GM12892 (cell line): ENCODE measurements around the gene NAGS.

Experiments
- POLR2A ChIP-seq: IDR thresholded peaks from 2 replicates; pipeline ENCODE4 v1.6.1; 2011; ENCODE audit warnings: low read depth, low read length, control low read depth
- POLR2AphosphoS5 ChIP-seq: IDR thresholded peaks from 2 replicates; pipeline ENCODE4 v1.6.1; 2011; ENCODE audit warnings: low read depth, low read length, control low read depth
- TAF1 ChIP-seq: IDR thresholded peaks from 2 replicates; pipeline ENCODE4 v1.6.1; 2011; ENCODE audit warnings: low read depth, mild to moderate bottlenecking, control low read depth, low read length, borderline replicate concordance

DNA sequence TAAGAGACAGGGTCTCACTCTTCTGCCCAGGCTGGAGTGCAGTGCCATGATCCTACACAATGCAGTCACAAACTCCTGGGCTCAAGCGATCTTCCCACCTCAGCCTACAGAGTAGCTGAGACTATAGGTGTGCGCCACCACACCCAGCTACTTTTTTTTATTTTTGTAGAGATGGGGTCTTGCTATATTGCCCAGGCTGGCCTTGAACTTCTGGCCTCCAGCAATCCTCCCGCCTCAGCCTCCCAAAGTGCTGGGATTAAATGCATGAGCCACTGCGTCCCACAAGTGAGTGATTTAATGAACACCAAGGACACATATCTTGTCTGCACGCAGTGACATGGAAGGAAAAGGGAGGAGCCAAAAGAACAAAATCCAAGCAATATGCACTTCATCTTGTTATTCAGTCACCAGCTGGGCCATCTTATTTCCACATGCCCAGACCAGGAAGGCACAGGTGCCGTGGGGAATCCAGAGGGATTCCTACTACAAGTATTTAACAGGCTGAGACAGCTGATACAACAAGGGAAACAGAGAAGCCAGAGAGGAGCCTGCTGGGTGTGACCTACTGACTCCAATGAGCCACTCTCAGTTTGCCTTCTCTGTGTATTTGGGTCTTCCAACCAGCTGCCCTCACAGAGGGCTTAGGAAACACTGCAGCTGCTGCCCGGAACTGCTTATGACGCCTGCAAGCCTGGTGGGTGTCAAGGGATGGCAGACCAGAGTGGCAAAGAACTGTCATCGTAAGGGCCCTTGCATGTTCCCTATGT lies 45.1 kb downstream of the NAGS start:
- TF ChIP-seq POLR2A (no peak), POLR2AphosphoS5 (no peak), TAF1 (no peak)
